ACHN (cell line): ENCODE measurements around the gene ARHGEF12.

ENCODE experiments used
- DNase-seq: peaks from one replicate; pipeline ENCODE4 v3.0.0-alpha.2; 2015
- in situ Hi-C: cut with HindIII; loops from 2 replicates; pipeline ENCODE4 v1.10.0; 2017; ENCODE audit warnings: low sequenced_read_pairs, low pct_ligation_motif_present, low pct_unique_long_range_greater_than_20kb

Gene ARHGEF12

GRCh38 chr11:120316880-120317688, 19.1 kb upstream of the ARHGEF12 start:
- DNase-seq = no peak
- in situ Hi-C loops = no loop called here

- in situ Hi-C loops = no loop called here
- DNase-seq = no peak
These were observed 18.3 kb upstream of the ARHGEF12 start for GRCh38 chr11:120317689-120318480.

GRCh38 chr11:120318906-120319305, 17.3 kb upstream of the ARHGEF12 start:
- in situ Hi-C loops = no loop called here
- no peak for DNase-seq

- DNase-seq = peak; percentile 80
- in situ Hi-C loops = no loop called here
These were observed 11.0 kb upstream of the ARHGEF12 start, which contains the start of gene TLCD5 for GRCh38 chr11:120324932-120325810. Gene TLCD5 (plus strand): TSS chr11:120325299. CDS start chr11:120327442, 2,143 bp downstream.

GRCh38 chr11:120326228-120326627, 10.0 kb upstream of the ARHGEF12 start:
- DNase-seq = peak; percentile 77
- in situ Hi-C loops = no loop called here

GRCh38 chr11:120326845-120327281, 9.3 kb upstream of the ARHGEF12 start:
- peak; percentile 21 for DNase-seq
- in situ Hi-C loops = no loop called here

GRCh38 chr11:120327311-120327710, 8.9 kb upstream of the ARHGEF12 start:
- no peak for DNase-seq
- in situ Hi-C loops = no loop called here

GRCh38 chr11:120329556-120329955, 6.7 kb upstream of the ARHGEF12 start:
- in situ Hi-C loops = no loop called here
- DNase-seq = no peak

GRCh38 chr11:120330045-120330444, 6.2 kb upstream of the ARHGEF12 start:
- no peak for DNase-seq
- in situ Hi-C loops = no loop called here

GRCh38 chr11:120331301-120331996, 4.8 kb upstream of the ARHGEF12 start:
- in situ Hi-C loops = no loop called here
- peak; percentile 87 for DNase-seq

- in situ Hi-C loops = no loop called here
- no peak for DNase-seq
These were observed 3.1 kb upstream of the ARHGEF12 start for GRCh38 chr11:120332822-120333716.

- in situ Hi-C loops = no loop called here
- no peak for DNase-seq
These were observed 2.4 kb upstream of the ARHGEF12 start for GRCh38 chr11:120333801-120334200.

- in situ Hi-C loops = no loop called here
- DNase-seq = no peak
These were observed 1.9 kb upstream of the ARHGEF12 start for GRCh38 chr11:120334332-120334731.

GRCh38 chr11:120334894-120335462, 1.2 kb upstream of the ARHGEF12 start:
- in situ Hi-C loops = no loop called here
- peak; percentile 75 for DNase-seq

GRCh38 chr11:120335556-120335907, 681 bp upstream of the ARHGEF12 start:
- in situ Hi-C loops = no loop called here
- no peak for DNase-seq

- DNase-seq = peak; percentile 41
- in situ Hi-C loops = no loop called here
These were observed 585 bp downstream of the ARHGEF12 start for GRCh38 chr11:120336641-120337354.
